ENCODE results near the gene NOL12.
"Not testable (repeated sequence)": the region's sequence is repeated elsewhere in the genome, so short reads cannot be mapped to it uniquely, and the experiment has no call there.

The NOL12 gene

GRCh38 chr22:37647928-37648327, 38.2 kb upstream of the NOL12 start:
- peaks cover 61% of the 10 kb centered on the region for H3K36me3 ChIP-seq (ENCODE audit: insufficient read depth, low read depth, low read length)
- H3K4me3 ChIP-seq (ENCODE audit: low read length): no peak overlapping the region
- H3K9me3 ChIP-seq (ENCODE audit: insufficient read depth, low read depth, low read length): no peaks in the 10 kb centered on the region
- H3K27me3 ChIP-seq (ENCODE audit: insufficient read depth, low read length): no peaks in the 10 kb centered on the region
- no peak overlapping the region for H3K9ac ChIP-seq (ENCODE audit: low read depth, low read length)
- H3K4me1 ChIP-seq (ENCODE audit: insufficient read depth, low read length): no peaks in the 10 kb centered on the region
- H3K27ac ChIP-seq (ENCODE audit: low read length): no peak overlapping the region

DNA sequence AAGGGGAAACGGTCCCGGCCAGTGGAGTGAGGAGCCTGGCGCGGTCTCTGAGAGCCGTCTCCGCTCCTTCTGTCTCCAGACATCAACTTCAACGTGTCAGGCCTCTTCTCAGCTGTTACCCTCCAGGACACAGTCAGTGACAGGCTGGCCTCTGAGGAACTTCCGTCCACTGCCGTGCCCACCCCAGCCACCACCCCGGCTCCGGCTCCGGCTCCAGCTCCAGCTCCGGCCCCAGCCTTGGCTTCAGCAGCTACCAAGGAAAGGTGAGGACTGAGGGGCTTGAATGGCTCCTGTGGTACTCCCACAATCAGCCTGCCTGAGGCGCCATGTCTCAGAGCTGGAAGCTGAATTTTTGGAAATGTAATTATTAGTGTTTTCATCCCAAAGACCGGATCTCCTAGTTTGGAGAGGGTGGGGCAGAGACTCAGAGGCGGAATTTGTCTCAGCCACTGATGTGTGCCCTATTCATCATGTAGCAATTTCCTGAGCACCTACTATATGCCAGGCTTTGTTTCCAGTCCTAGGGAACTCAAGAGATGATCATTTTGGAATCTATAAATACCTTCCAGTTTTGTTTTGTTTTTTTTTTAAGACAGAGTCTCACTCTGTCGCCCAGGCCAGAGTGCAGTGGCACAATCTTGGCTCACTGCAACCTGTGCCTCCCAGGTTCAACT, 35.5 kb upstream of the NOL12 start:
- Histone ChIP-seq H3K4me1 (ENCODE audit: insufficient read depth, low read length) (no peaks in the 10 kb centered on the region), H3K27ac (ENCODE audit: low read length) (no peak overlapping the region)

DNA sequence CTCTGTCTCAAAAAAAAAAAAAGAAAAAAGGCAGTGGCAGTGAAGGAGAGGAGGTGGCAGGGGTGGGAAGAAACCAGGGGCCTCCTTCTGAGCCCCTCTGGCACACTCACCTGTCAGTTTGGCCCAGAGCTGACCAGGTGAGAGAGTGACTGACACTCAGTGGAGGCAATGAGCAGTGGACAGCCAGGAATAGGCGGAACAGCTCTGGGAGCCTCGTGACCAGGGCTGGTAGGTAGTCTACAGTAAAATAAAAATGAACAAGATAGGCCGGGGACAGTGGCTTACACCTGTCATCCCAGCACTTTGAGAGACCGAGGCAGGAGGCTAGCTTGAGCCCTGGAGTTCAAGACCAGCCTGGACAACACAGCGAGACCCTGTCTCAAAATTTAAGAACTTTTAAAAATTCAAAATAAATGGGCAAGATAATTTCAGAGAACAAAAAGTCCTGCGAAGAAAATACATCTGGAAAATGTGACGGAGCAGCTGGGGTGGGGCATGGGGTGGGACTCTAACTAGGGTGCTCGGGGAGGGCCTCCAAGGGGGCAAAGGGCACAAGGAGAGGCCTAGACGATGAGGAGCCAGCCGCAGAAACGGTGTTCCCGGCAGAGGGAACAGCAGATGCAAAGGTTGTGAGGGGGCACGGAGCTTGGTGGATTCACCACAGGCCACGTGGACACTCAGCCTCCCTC, 31.4 kb upstream of the NOL12 start:
- Histone ChIP-seq H3K9ac (ENCODE audit: low read depth, low read length) (no peak overlapping the region), H3K27ac (ENCODE audit: low read length) (no peak overlapping the region), H3K4me3 (ENCODE audit: low read length) (no peak overlapping the region), H3K27me3 (ENCODE audit: insufficient read depth, low read length) (no peaks in the 10 kb centered on the region), H3K4me1 (ENCODE audit: insufficient read depth, low read length) (0 out of 2 replicates have a peak, but pooled peaks cover 3% of the 10 kb centered on the region), H3K9me3 (ENCODE audit: insufficient read depth, low read depth, low read length) (no peaks in the 10 kb centered on the region), H3K36me3 (ENCODE audit: insufficient read depth, low read depth, low read length) (peaks cover 37% of the 10 kb centered on the region)

More for the DNA sequence above, 35.5 kb upstream of the NOL12 start:
- no peaks in the 10 kb centered on the region for H3K9me3 ChIP-seq (ENCODE audit: insufficient read depth, low read depth, low read length)
- H3K4me3 ChIP-seq (ENCODE audit: low read length): no peak overlapping the region
- no peak overlapping the region for H3K9ac ChIP-seq (ENCODE audit: low read depth, low read length)
- H3K27me3 ChIP-seq (ENCODE audit: insufficient read depth, low read length): no peaks in the 10 kb centered on the region
- H3K36me3 ChIP-seq (ENCODE audit: insufficient read depth, low read depth, low read length): peaks cover 51% of the 10 kb centered on the region

DNA sequence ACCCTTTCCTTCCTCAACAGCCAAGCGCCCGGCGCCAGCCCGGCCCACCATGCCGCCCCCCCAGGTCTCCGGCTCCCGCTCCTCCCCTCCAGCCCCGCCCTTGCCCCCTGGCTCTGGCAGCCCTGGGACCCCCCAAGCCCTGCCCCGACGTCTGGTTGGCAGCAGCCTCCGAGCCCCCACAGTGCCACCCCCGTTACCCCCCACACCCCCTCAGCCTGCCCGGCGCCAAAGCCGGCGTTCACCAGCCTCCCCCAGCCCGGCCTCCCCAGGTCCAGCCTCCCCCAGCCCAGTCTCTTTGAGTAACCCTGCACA, 30.9 kb upstream of the NOL12 start:
- H3K9ac ChIP-seq (ENCODE audit: low read depth, low read length): no peak overlapping the region
- no peaks in the 10 kb centered on the region for H3K9me3 ChIP-seq (ENCODE audit: insufficient read depth, low read depth, low read length)
- 0 out of 2 replicates have a peak, but pooled peaks cover 4% of the 10 kb centered on the region for H3K4me1 ChIP-seq (ENCODE audit: insufficient read depth, low read length)
- no peak overlapping the region for H3K27ac ChIP-seq (ENCODE audit: low read length)
- no peaks in the 10 kb centered on the region for H3K27me3 ChIP-seq (ENCODE audit: insufficient read depth, low read length)
- no peak overlapping the region for H3K4me3 ChIP-seq (ENCODE audit: low read length)
- peaks cover 32% of the 10 kb centered on the region for H3K36me3 ChIP-seq (ENCODE audit: insufficient read depth, low read depth, low read length)

DNA sequence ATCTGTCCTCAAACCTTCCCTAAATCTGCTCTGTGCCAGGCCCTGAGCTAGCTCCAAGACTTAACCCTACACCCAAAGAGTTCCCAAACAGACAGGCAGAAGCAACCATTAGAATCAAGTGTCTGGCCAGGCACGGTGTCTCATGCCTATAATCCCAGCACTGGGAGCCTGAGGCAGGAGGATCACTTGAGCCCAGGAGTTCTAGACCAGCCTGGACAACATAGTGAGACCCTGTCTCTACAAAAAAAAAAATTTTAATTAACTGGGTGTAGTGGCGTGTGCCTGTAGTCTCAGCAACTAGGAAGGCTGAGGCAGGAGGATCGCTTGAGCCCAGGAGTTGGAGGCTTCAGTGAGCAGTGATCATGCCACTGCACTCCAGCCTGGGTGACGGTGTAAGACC, 29.6 kb upstream of the NOL12 start:
- H3K27ac ChIP-seq (ENCODE audit: low read length); H3K4me1 ChIP-seq (ENCODE audit: insufficient read depth, low read length); H3K9me3 ChIP-seq (ENCODE audit: insufficient read depth, low read depth, low read length); H3K27me3 ChIP-seq (ENCODE audit: insufficient read depth, low read length); H3K4me3 ChIP-seq (ENCODE audit: low read length); H3K9ac ChIP-seq (ENCODE audit: low read depth, low read length): not testable (repeated sequence)
- peaks cover 19% of the 10 kb centered on the region for H3K36me3 ChIP-seq (ENCODE audit: insufficient read depth, low read depth, low read length)

DNA sequence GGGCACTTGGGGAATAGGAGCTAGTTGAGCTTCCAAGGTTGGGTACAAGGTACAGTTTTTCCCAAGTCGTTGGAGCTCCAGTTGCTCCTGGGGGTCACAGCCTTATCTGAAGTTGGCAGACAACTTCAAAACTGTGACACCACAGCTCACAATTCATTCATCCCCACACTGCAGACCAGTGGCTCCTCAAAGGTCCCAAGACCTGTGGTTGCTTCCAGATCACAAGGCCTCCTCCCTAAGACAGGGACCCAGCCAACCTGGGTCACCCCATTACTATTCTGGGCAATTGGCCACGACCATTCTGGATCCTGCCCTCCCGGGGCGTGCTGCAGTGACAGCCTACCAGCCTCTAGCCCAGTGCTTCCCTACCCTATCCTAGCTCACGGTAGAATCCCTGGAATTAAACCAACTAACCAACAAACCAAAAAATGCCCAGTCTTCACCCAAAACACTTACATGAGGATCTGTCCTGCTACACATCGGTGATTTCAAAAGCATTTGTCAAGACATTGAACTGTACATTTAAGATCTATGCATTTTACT, 28.5 kb upstream of the NOL12 start:
- Histone ChIP-seq H3K9ac (ENCODE audit: low read depth, low read length) (peak overlapping the region; percentile 60; the same call in 1 of the 2 replicates), H3K4me3 (ENCODE audit: low read length) (peak overlapping the region; percentile 69)

GRCh38 chr22:37658133-37659065, 27.7 kb upstream of the NOL12 start, which contains the start of gene PDXP:
Gene PDXP (plus strand): TSS chr22:37658723. CDS start chr22:37658783, 60 bp downstream.
- Histone ChIP-seq H3K36me3 (ENCODE audit: insufficient read depth, low read depth, low read length) (peaks cover 6% of the 10 kb centered on the region; the same call in 1 of the 2 replicates), H3K4me1 (ENCODE audit: insufficient read depth, low read length) (0 out of 2 replicates have a peak, but pooled peaks cover 4% of the 10 kb centered on the region), H3K9me3 (ENCODE audit: insufficient read depth, low read depth, low read length) (no peaks in the 10 kb centered on the region), H3K27ac (ENCODE audit: low read length) (no peak within 1 kb of the TSS), H3K4me3 (ENCODE audit: low read length) (peak within 1 kb of the TSS; percentile 69), H3K27me3 (ENCODE audit: insufficient read depth, low read length) (no peaks in the 10 kb centered on the region), H3K9ac (ENCODE audit: low read depth, low read length) (peak within 1 kb of the TSS; percentile 83; the same call in 1 of the 2 replicates)

More for the DNA sequence above, 28.5 kb upstream of the NOL12 start:
- Histone ChIP-seq H3K27ac (ENCODE audit: low read length) (no peak overlapping the region), H3K36me3 (ENCODE audit: insufficient read depth, low read depth, low read length) (peaks cover 12% of the 10 kb centered on the region), H3K9me3 (ENCODE audit: insufficient read depth, low read depth, low read length) (no peaks in the 10 kb centered on the region), H3K27me3 (ENCODE audit: insufficient read depth, low read length) (no peaks in the 10 kb centered on the region), H3K4me1 (ENCODE audit: insufficient read depth, low read length) (0 out of 2 replicates have a peak, but pooled peaks cover 4% of the 10 kb centered on the region)

DNA sequence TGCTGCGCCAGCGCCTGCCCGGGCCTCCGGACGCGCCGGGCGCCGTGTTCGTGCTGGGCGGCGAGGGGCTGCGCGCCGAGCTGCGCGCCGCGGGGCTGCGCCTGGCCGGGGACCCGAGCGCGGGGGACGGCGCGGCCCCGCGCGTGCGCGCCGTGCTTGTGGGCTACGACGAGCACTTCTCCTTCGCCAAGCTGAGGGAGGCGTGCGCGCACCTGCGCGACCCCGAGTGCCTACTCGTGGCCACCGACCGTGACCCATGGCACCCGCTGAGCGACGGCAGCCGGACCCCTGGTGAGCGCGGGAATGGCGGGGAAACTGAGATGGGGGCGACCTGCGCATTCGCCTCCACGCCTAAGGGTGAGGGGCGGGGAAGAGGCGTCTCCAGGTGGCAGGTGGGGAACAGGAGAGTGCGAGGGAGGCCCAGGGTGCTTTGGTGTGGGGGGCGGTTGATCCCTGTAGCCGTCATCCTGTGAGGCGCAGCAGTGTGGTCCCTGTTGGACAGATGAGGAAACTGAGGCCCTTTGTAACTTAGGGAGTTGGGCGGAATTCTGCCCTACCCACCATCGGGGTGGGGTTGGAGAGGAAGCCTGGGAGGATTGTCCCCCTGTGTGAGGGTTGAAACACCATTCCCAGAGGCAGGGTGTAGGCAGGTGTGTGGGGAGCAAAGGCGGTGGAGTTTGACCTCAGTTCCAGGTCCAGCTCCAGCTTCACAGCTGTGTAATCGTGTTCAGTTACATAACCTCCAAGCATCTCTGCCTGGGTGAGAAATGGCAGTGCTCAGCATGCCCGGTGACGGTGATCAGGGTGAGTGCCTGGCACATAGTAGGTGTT, 26.9 kb upstream of the NOL12 start:
- Histone ChIP-seq H3K4me3 (ENCODE audit: low read length) (peak overlapping the region; percentile 69), H3K27me3 (ENCODE audit: insufficient read depth, low read length) (no peaks in the 10 kb centered on the region), H3K27ac (ENCODE audit: low read length) (no peak overlapping the region), H3K36me3 (ENCODE audit: insufficient read depth, low read depth, low read length) (no peaks in the 10 kb centered on the region; the same call in 1 of the 2 replicates), H3K9me3 (ENCODE audit: insufficient read depth, low read depth, low read length) (no peaks in the 10 kb centered on the region), H3K4me1 (ENCODE audit: insufficient read depth, low read length) (0 out of 2 replicates have a peak, but pooled peaks cover 4% of the 10 kb centered on the region), H3K9ac (ENCODE audit: low read depth, low read length) (peak overlapping the region; percentile 83; the same call in 1 of the 2 replicates)

- Histone ChIP-seq H3K4me3 (ENCODE audit: low read length) (peak overlapping the region; percentile 69), H3K27ac (ENCODE audit: low read length) (no peak overlapping the region), H3K4me1 (ENCODE audit: insufficient read depth, low read length) (0 out of 2 replicates have a peak, but pooled peaks cover 4% of the 10 kb centered on the region), H3K36me3 (ENCODE audit: insufficient read depth, low read depth, low read length) (peaks cover 4% of the 10 kb centered on the region; the same call in 1 of the 2 replicates), H3K27me3 (ENCODE audit: insufficient read depth, low read length) (no peaks in the 10 kb centered on the region), H3K9me3 (ENCODE audit: insufficient read depth, low read depth, low read length) (no peaks in the 10 kb centered on the region), H3K9ac (ENCODE audit: low read depth, low read length) (peak overlapping the region; percentile 83; the same call in 1 of the 2 replicates)
These were observed 26.0 kb upstream of the NOL12 start for GRCh38 chr22:37659897-37660708.

DNA sequence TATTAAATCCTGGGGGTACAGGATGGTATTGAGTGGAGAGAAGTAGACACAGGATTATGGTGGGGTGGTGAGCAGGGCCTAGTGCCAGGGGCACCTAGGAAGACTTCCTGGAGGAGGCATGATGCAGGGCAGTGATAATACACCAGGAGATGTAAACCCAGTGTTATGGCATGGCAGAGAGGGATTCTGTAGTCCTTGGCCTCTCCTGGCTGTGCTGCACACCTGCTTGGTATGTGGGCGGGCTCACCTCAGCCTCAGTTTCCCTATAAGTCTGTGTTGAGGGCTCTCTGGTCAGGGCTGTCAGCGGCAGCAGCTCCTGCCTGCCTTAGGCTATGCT, 25.5 kb upstream of the NOL12 start:
- no peak overlapping the region for H3K27ac ChIP-seq (ENCODE audit: low read length)
- no peaks in the 10 kb centered on the region for H3K27me3 ChIP-seq (ENCODE audit: insufficient read depth, low read length)
- H3K9me3 ChIP-seq (ENCODE audit: insufficient read depth, low read depth, low read length): no peaks in the 10 kb centered on the region
- no peak overlapping the region for H3K9ac ChIP-seq (ENCODE audit: low read depth, low read length)
- 0 out of 2 replicates have a peak, but pooled peaks cover 4% of the 10 kb centered on the region for H3K4me1 ChIP-seq (ENCODE audit: insufficient read depth, low read length)
- H3K4me3 ChIP-seq (ENCODE audit: low read length): no peak overlapping the region
- H3K36me3 ChIP-seq (ENCODE audit: insufficient read depth, low read depth, low read length): peaks cover 9% of the 10 kb centered on the region; the same call in 1 of the 2 replicates

Data from iPS-20b (cell line).